PFSK-1 (cell line): ENCODE measurements around the gene MZF1.

Experiments
- FOXP2 ChIP-seq: optimal IDR thresholded peaks from 2 replicates; pipeline ENCODE3; 2011; ENCODE audit warnings: borderline replicate concordance, control low read depth, inconsistent platforms; ENCODE audit not compliant: insufficient read depth; ENCODE audit errors: extremely low read length, extremely low read depth
- POLR2AphosphoS5 ChIP-seq: IDR thresholded peaks from 2 replicates; pipeline ENCODE4 v1.6.1; 2012; ENCODE audit warnings: low read depth, mild to moderate bottlenecking, control low read depth, low read length, moderate library complexity
- SIN3A ChIP-seq: IDR thresholded peaks from 2 replicates; pipeline ENCODE4 v1.6.1; 2012; ENCODE audit warnings: mild to moderate bottlenecking, low read length, moderate library complexity, borderline replicate concordance; ENCODE audit not compliant: insufficient read depth
- TAF1 ChIP-seq: IDR thresholded peaks from 2 replicates; pipeline ENCODE4 v1.6.1; 2012; ENCODE audit warnings: low read length, control low read depth, borderline replicate concordance; ENCODE audit not compliant: insufficient read depth
- TF ChIP-seq, protein P1 (sequence below), 2 experiments: IDR thresholded peaks; 2 replicates each; pipeline versions ENCODE4 v1.6.1 to v1.8.0; 2011 to 2012; ENCODE audit warnings: low read depth in 2 of 2, low read length in 2 of 2, control low read depth in 1 of 2, inconsistent platforms in 1 of 2, mild to moderate bottlenecking in 1 of 2, moderate library complexity in 1 of 2; ENCODE audit not compliant: insufficient read depth in 1 of 2

Gene MZF1

DNA sequence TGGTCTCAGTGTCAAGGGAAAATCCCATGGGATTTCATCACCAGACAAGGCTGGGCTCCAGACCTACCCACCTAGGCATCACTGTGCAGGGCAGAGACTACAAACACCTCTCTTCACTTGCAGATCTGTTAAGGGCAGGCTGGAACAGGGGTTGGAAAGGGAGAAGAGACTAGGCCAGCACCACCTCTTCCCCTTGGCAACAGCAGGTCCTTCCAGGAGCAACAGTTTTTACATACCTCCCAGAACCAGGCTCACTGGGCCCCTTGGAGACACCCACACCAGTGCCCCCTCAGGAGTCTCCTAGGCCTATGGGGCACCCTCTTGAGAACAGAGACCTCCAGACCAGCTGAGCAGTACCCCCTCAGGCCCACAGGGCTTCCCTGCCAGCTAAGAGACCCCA, 12.2 kb downstream of the MZF1 start:
- TF ChIP-seq, protein P1, sequence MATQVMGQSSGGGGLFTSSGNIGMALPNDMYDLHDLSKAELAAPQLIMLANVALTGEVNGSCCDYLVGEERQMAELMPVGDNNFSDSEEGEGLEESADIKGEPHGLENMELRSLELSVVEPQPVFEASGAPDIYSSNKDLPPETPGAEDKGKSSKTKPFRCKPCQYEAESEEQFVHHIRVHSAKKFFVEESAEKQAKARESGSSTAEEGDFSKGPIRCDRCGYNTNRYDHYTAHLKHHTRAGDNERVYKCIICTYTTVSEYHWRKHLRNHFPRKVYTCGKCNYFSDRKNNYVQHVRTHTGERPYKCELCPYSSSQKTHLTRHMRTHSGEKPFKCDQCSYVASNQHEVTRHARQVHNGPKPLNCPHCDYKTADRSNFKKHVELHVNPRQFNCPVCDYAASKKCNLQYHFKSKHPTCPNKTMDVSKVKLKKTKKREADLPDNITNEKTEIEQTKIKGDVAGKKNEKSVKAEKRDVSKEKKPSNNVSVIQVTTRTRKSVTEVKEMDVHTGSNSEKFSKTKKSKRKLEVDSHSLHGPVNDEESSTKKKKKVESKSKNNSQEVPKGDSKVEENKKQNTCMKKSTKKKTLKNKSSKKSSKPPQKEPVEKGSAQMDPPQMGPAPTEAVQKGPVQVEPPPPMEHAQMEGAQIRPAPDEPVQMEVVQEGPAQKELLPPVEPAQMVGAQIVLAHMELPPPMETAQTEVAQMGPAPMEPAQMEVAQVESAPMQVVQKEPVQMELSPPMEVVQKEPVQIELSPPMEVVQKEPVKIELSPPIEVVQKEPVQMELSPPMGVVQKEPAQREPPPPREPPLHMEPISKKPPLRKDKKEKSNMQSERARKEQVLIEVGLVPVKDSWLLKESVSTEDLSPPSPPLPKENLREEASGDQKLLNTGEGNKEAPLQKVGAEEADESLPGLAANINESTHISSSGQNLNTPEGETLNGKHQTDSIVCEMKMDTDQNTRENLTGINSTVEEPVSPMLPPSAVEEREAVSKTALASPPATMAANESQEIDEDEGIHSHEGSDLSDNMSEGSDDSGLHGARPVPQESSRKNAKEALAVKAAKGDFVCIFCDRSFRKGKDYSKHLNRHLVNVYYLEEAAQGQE (IDR thresholded peaks at IDR 0.05; ENCODE audit: insufficient read depth in 1 of 2, low read depth in 2 of 2, low read length in 2 of 2), result no peak
- TF ChIP-seq POLR2AphosphoS5 (no peak), SIN3A (no peak), FOXP2 (no peak), TAF1 (no peak)

- TF ChIP-seq TAF1 (no peak), FOXP2 (no peak), SIN3A (no peak), POLR2AphosphoS5 (no peak)
- TF ChIP-seq, protein P1 (IDR thresholded peaks at IDR 0.05; ENCODE audit: insufficient read depth in 1 of 2, low read depth in 2 of 2, low read length in 2 of 2), result no peak
These were observed 12.9 kb downstream of the MZF1 start for GRCh38 chr19:58560007-58560887.

DNA sequence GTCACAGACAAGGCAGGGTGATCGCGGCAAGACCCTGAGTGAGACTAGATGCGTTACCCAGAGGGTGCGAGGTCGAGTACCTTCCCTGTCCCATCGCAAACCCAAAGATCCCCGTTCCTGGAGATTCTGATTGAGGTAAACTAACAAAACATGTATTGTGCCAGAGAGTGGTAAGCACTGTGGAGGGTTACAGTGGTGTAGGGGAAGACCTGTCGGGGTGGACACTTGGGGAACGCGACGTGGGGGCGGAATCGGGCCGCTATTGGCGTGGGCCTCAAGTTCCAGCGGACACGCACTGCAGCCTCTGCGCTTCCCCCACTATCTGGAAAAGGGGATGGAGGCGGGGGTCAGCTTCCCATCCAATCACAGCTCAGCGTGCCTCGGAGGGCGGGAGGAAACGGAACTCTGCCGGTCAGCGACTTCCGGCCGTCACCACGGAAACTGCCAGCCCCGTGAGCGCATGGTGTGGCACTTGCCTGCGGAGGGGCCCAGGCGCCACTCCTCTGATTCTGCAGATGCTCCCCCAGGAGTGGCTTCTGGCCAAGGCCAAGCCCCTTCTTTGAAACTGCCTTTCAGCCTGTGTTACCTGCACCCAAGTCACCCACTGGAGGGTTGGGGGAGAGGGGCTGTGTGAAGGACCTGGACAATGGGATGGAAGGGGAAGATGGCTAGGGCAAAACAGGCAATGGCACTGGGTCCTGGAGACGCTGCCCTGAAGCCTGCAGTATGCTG, 13.7 kb downstream of the MZF1 start:
- peak; percentile 85 for TF ChIP-seq POLR2AphosphoS5
- no peak for TF ChIP-seq SIN3A
- peak; percentile 48 for TF ChIP-seq FOXP2
- TF ChIP-seq, protein P1 (IDR thresholded peaks at IDR 0.05; ENCODE audit: insufficient read depth in 1 of 2, low read depth in 2 of 2, low read length in 2 of 2), result peak in 1 of 2 experiments; percentile 58; a peak in 2 of 4 replicates
- TF ChIP-seq TAF1, result peak; percentile 84; the same call in 1 of the 2 replicates

DNA sequence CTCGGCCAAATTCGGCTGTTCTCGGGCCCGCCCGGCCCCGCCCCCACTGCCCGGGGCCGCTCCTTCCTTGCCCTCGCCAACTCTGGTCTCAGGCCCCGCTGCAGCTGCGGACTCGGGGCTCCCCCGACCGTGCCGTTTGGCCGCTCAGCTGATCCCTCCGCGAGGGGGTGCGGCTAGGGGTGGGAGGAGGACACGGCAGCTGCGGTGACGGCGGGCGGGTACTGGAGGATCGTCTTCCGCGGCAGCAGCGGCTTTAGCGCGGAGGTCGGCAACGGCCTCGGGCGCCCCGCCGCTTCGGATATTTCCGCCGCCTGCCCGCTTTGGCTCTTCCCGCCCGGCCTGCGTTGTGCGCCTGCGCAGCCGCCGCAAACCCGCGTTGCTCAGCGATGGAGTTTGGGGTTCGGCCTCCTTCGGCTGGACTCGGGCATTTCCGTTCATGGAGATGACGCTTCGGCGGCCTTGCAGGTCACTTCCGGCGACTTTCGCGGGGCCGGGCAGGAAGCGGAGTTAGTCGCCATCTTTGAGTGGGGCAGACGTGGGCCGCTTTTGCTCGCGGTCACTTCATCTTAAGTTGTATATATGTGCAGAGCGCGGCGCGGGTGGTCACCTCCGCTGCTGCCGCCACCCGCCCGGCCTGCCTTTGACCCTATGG, 14.4 kb downstream of the MZF1 start:
- TF ChIP-seq TAF1, result no peak
- TF ChIP-seq, protein P1 (IDR thresholded peaks at IDR 0.05; ENCODE audit: insufficient read depth in 1 of 2, low read depth in 2 of 2, low read length in 2 of 2), result no peak
- peak; percentile 22 for TF ChIP-seq FOXP2
- no peak; the same call in 1 of the 2 replicates for TF ChIP-seq POLR2AphosphoS5
- no peak for TF ChIP-seq SIN3A
